ENCODE data around the gene DR1. TPM values are rescaled to one million over a fixed set of nuclear protein-coding genes. Genes with fewer than 3 reads are reported as not detected.

The DR1 gene
- total and polyA plus RNA-seq, 2 of the 8 experiments (the other 6 are each of a cell fraction or from before 2014, with no cell fraction given): 13.1 to 62.3 TPM

GRCh38 chr1:93350875-93351274 is 5.2 kb downstream of the DR1 start:
- Histone ChIP-seq H3K18ac (ENCODE audit: extremely low read depth, low read length) (no peak overlapping the region), H3K4me3 (ENCODE audit: extremely low read depth in 1 of 4, insufficient read depth in 2 of 4, low read depth in 3 of 4, low read length in 4 of 4) (no peak overlapping the region), H3K9ac (replicated peaks in 1 of 4; ENCODE audit: extremely low read depth in 1 of 4, low read depth in 3 of 4, low read length in 3 of 4) (no peak overlapping the region), H3K14ac (ENCODE audit: insufficient read length) (no peak overlapping the region), H4K8ac (ENCODE audit: extremely low read depth, insufficient read depth, low read length) (no peak overlapping the region), H3K79me2 (ENCODE audit: control insufficient read depth in 1 of 2, insufficient read depth in 2 of 2, low read length in 2 of 2) (peaks cover 29 to 89% of the 10 kb centered on the region in 2 experiments), H2AFZ (ENCODE audit: low read length) (no peak overlapping the region), H2BK20ac (ENCODE audit: low read length) (no peak overlapping the region), H3K4ac (replicated peaks; ENCODE audit: insufficient read length, low read depth, low read length) (no peak overlapping the region), H2BK15ac (ENCODE audit: low read length) (no peak overlapping the region), H2BK5ac (ENCODE audit: low read depth, low read length) (no peak overlapping the region), H4K5ac (ENCODE audit: insufficient read length, low read depth, low read length) (no peak overlapping the region), H3K36me3 (ENCODE audit: control insufficient read depth in 2 of 4, insufficient read depth in 4 of 4, low read length in 3 of 4) (peaks cover 0 to 38% (median 6%) of the 10 kb centered on the region in 4 experiments; a peak in 3 of 8 replicates), H2BK12ac (ENCODE audit: low read depth, low read length) (no peak overlapping the region), H3K9me3 (ENCODE audit: insufficient read depth in 2 of 2, low read depth in 1 of 2, low read length in 1 of 2) (no peaks in the 10 kb centered on the region), H3K27ac (ENCODE audit: low read depth, low read length) (no peak overlapping the region), H3K23ac (ENCODE audit: insufficient read length) (no peak overlapping the region), H2AK5ac (ENCODE audit: low read depth, low read length) (no peak overlapping the region), H3K23me2 (ENCODE audit: low read depth, low read length) (peaks cover 6% of the 10 kb centered on the region), H3K4me1 (replicated peaks in 1 of 4; ENCODE audit: control insufficient read depth in 3 of 4, insufficient read depth in 4 of 4, low read length in 3 of 4) (no peaks in the 10 kb centered on the region), H3K56ac (replicated peaks; ENCODE audit: insufficient read length, low read depth, low read length) (no peak overlapping the region), H2BK120ac (replicated peaks; ENCODE audit: low read depth, low read length) (no peak overlapping the region), H4K91ac (replicated peaks; ENCODE audit: insufficient read length, low read length) (no peak overlapping the region), H4K20me1 (replicated peaks in 1 of 2; ENCODE audit: control insufficient read depth in 1 of 2, insufficient read depth in 2 of 2, low read length in 2 of 2) (peaks cover 4 to 5% of the 10 kb centered on the region in 2 experiments), H3K4me2 (ENCODE audit: insufficient read depth in 1 of 2, low read depth in 2 of 2, low read length in 2 of 2) (no peak overlapping the region), H3K27me3 (replicated peaks in 1 of 4; ENCODE audit: control insufficient read depth in 3 of 4, extremely low read depth in 1 of 4, insufficient read depth in 3 of 4, low read length in 3 of 4) (no peaks in the 10 kb centered on the region), H3K79me1 (ENCODE audit: low read depth, low read length) (0 out of 2 replicates have a peak, but pooled peaks cover 3% of the 10 kb centered on the region)
- DNase-seq (ENCODE audit: low read depth in 1 of 2, low spot score in 2 of 2) (no peak), FAIRE-seq (no peak)
- 81% methylated on average over 1 of the region's 1 CpG; no CpG with 5 or more reads in 1 of the 2 experiments for WGBS, 2 experiments (ENCODE audit: extremely low coverage in 1 of 2, insufficient coverage in 1 of 2, insufficient read length in 1 of 2, insufficient replicate concordance in 2 of 2, low coverage in 1 of 2, low lambda C conversion rate in 2 of 2, missing lambda C conversion rate in 1 of 2)
- CTCF ChIA-PET (ENCODE audit: partially characterized antibody): interaction anchor here (1.5 kb wide), 1 partner anchor 47 kb away, joined by 5 read pairs; no protein-coding TSS in a partner anchor
- POLR2A ChIA-PET (ENCODE audit: partially characterized antibody): interaction anchor here (1.0 to 1.3 kb wide), 2 partner anchors 12 to 22 kb away, joined by 4 read pairs; no protein-coding TSS in a partner anchor
- TF ChIP-seq SP1 (IDR thresholded peaks at IDR 0.05; ENCODE audit: low read depth, low read length) (no peak), CBX8 (IDR thresholded peaks at IDR 0.05; ENCODE audit: borderline replicate concordance, low read depth, low read length) (no peak), ZNF274 (IDR thresholded peaks at IDR 0.05; ENCODE audit: borderline replicate concordance, extremely low read depth, low read length) (no peak), KDM1A (IDR thresholded peaks at IDR 0.05; ENCODE audit: borderline replicate concordance, low read length) (no peak), SP4 (IDR thresholded peaks at IDR 0.05; ENCODE audit: low read length) (no peak), ATF2 (IDR thresholded peaks at IDR 0.05; ENCODE audit: low read length) (no peak), GTF2F1 (IDR thresholded peaks at IDR 0.05; ENCODE audit: borderline replicate concordance, low read depth, low read length) (no peak), ASH2L (IDR thresholded peaks at IDR 0.05; ENCODE audit: low read length) (no peak), TAF1 (IDR thresholded peaks at IDR 0.05; ENCODE audit: low read depth, low read length) (no peak), SAP30 (IDR thresholded peaks at IDR 0.05; ENCODE audit: insufficient read depth, insufficient replicate concordance, low read length) (no peak), YY1 (IDR thresholded peaks at IDR 0.05; ENCODE audit: low read depth, low read length) (no peak), TCF12 (IDR thresholded peaks at IDR 0.05; ENCODE audit: low read depth, low read length) (no peak), TEAD4 (IDR thresholded peaks at IDR 0.05; ENCODE audit: low read depth, low read length) (no peak), JUND (IDR thresholded peaks at IDR 0.05; ENCODE audit: low read length) (no peak)
